IMR-90 (cell line): ENCODE results near the gene PIR. TPM values are rescaled to one million over a fixed set of nuclear protein-coding genes. Genes with fewer than 3 reads are reported as not detected.

ENCODE experiments used
- ATAC-seq: fragments of 200-7000 bp; cut with Tn5 transposase; 2 replicates; pipeline ENCODE4 v1.9.1; 2020; ENCODE audit warnings: low read depth, mild to moderate bottlenecking, moderate library complexity
- BruUV-seq: library from RNA; stranded (reverse); fragments of 400-500 nt; replicated peaks from 2 replicates; lab custom pipeline; 2021; lab: Mats Ljungman, UMichigan
- CTCF ChIA-PET: fragments of 300-600 bp; formaldehyde crosslinking; extraction: SDS; loops from one replicate; lab custom pipeline; 2021; ENCODE audit warnings: antibody characterized with exemption; lab: Yijun Ruan, JAX
- POLR2A ChIA-PET: fragments of 300-600 bp; sonication (Branson Sonifier 250); formaldehyde crosslinking; loops from one replicate; lab custom pipeline; 2022; ENCODE audit warnings: antibody characterized with exemption; ENCODE audit not compliant: unreplicated experiment; lab: Charles Lee
- DNase-seq: peaks from one replicate; pipeline ENCODE4 v3.0.0; 2013
- H2AFZ ChIP-seq: replicated peaks from 2 replicates; pipeline ENCODE3; 2013; ENCODE audit warnings: low read length, mild to moderate bottlenecking; ENCODE audit not compliant: poor library complexity
- H2AK5ac ChIP-seq: 2 replicates; pipeline ENCODE4 v1.6.1; 2013; ENCODE audit warnings: low read depth, low read length, inconsistent platforms
- H2AK9ac ChIP-seq: replicated peaks from 2 replicates; pipeline ENCODE3; 2013; ENCODE audit warnings: mild to moderate bottlenecking, low read depth, low read length, moderate library complexity; ENCODE audit not compliant: poor library complexity
- H2BK120ac ChIP-seq: 2 replicates; pipeline ENCODE4 v1.6.1; 2013; ENCODE audit warnings: low read depth, low read length, inconsistent platforms
- H2BK15ac ChIP-seq: 3 replicates; pipeline ENCODE4 v1.6.1; 2013; ENCODE audit warnings: low read depth, low read length, inconsistent platforms
- H2BK20ac ChIP-seq: 2 replicates; pipeline ENCODE4 v1.6.1; 2013; ENCODE audit warnings: low read depth, mild to moderate bottlenecking, inconsistent platforms, low read length, moderate library complexity
- H2BK5ac ChIP-seq: 2 replicates; pipeline ENCODE4 v1.6.1; 2013; ENCODE audit warnings: mild to moderate bottlenecking, low read depth, low read length, inconsistent platforms; ENCODE audit not compliant: poor library complexity, severe bottlenecking
- H3K14ac ChIP-seq: replicated peaks from 2 replicates; pipeline ENCODE4 v1.6.1; 2013; ENCODE audit warnings: low read depth, low read length, inconsistent platforms
- H3K18ac ChIP-seq: 2 replicates; pipeline ENCODE4 v1.6.1; 2013; ENCODE audit warnings: low read depth, low read length, control low read depth
- H3K23ac ChIP-seq: 2 replicates; pipeline ENCODE4 v1.6.1; 2013; ENCODE audit warnings: low read depth, low read length, inconsistent platforms
- H3K27ac ChIP-seq: 2 replicates; pipeline ENCODE4 v1.5.1; 2013; ENCODE audit warnings: mild to moderate bottlenecking, control low read depth, low read length; ENCODE audit not compliant: insufficient read depth
- H3K27me3 ChIP-seq: 2 replicates; pipeline ENCODE4 v1.6.1; 2013; ENCODE audit warnings: low read length; ENCODE audit not compliant: control insufficient read depth, insufficient read depth
- H3K36me3 ChIP-seq: 2 replicates; pipeline ENCODE4 v1.6.1; 2013; ENCODE audit warnings: low read length, mixed read lengths; ENCODE audit not compliant: control insufficient read depth, insufficient read depth
- H3K4ac ChIP-seq: 2 replicates; pipeline ENCODE4 v1.6.1; 2013; ENCODE audit warnings: low read depth, low read length, inconsistent platforms
- H3K4me1 ChIP-seq: 2 replicates; pipeline ENCODE4 v1.6.1; 2013; ENCODE audit warnings: low read length, mixed read lengths; ENCODE audit not compliant: control insufficient read depth, insufficient read depth
- H3K4me2 ChIP-seq: 2 replicates; pipeline ENCODE4 v1.6.1; 2013; ENCODE audit warnings: low read depth, mild to moderate bottlenecking, control low read depth, low read length, moderate library complexity
- H3K4me3 ChIP-seq: 2 replicates; pipeline ENCODE4 v1.5.1; 2013; ENCODE audit warnings: low read depth, mild to moderate bottlenecking, control low read depth, low read length, moderate library complexity; ENCODE audit not compliant: insufficient read depth
- H3K56ac ChIP-seq: 2 replicates; pipeline ENCODE4 v1.6.1; 2013; ENCODE audit warnings: low read length, inconsistent platforms; ENCODE audit not compliant: insufficient read depth; ENCODE audit errors: extremely low read depth
- H3K79me1 ChIP-seq, 2 experiments: 2 replicates each; pipeline ENCODE4 v1.6.1; 2013; ENCODE audit warnings: low read length in 2 of 2, inconsistent platforms in 1 of 2, low read depth in 1 of 2
- H3K9ac ChIP-seq: 2 replicates; pipeline ENCODE4 v1.6.1; 2013; ENCODE audit warnings: low read depth, low read length, control low read depth
- H3K9me1 ChIP-seq: 2 replicates; pipeline ENCODE4 v1.6.1; 2013; ENCODE audit warnings: low read length, inconsistent platforms; ENCODE audit not compliant: insufficient read depth
- H3K9me3 ChIP-seq: 2 replicates; pipeline ENCODE4 v1.6.1; 2013; ENCODE audit warnings: low read length; ENCODE audit not compliant: control insufficient read depth, insufficient read depth
- H4K20me1 ChIP-seq: 2 replicates; pipeline ENCODE4 v1.6.1; 2013; ENCODE audit warnings: low read length, inconsistent platforms; ENCODE audit not compliant: insufficient read depth
- H4K5ac ChIP-seq: 2 replicates; pipeline ENCODE4 v1.6.1; 2013; ENCODE audit warnings: mild to moderate bottlenecking, low read depth, low read length, control low read depth
- H4K8ac ChIP-seq, 2 experiments: 2 replicates each; pipeline ENCODE4 v1.6.1; 2013; ENCODE audit warnings: low read depth in 2 of 2, low read length in 2 of 2, control low read depth in 1 of 2, inconsistent platforms in 1 of 2
- H4K91ac ChIP-seq: 2 replicates; pipeline ENCODE4 v1.6.1; 2013; ENCODE audit warnings: low read depth, low read length, inconsistent platforms; ENCODE audit not compliant: insufficient read depth
- BHLHE40 ChIP-seq: fragments of 150-350 bp; IDR thresholded peaks from 2 replicates; pipeline ENCODE4 v1.6.1; 2016; ENCODE audit warnings: mild to moderate bottlenecking, low read depth, low read length
- CEBPB ChIP-seq: IDR thresholded peaks from 2 replicates; pipeline ENCODE4 v1.6.1; 2012; ENCODE audit warnings: low read depth, low read length, improper control_type of control experiment
- CHD1 ChIP-seq: IDR thresholded peaks from 2 replicates; pipeline ENCODE4 v1.6.1; 2012; ENCODE audit warnings: low read depth, low read length, improper control_type of control experiment
- ELK1 ChIP-seq: fragments of 150-350 bp; IDR thresholded peaks from 2 replicates; pipeline ENCODE4 v1.6.1; 2016; ENCODE audit warnings: low read depth, mild to moderate bottlenecking, low read length, moderate library complexity, borderline replicate concordance
- FOS ChIP-seq: fragments of 150-350 bp; IDR thresholded peaks from 2 replicates; pipeline ENCODE4 v1.6.1; 2016; ENCODE audit warnings: low read depth, low read length
- MAZ ChIP-seq: IDR thresholded peaks from 2 replicates; pipeline ENCODE4 v1.6.1; 2012; ENCODE audit warnings: low read depth, mild to moderate bottlenecking, low read length, improper control_type of control experiment, moderate library complexity, borderline replicate concordance
- MXI1 ChIP-seq: IDR thresholded peaks from 2 replicates; pipeline ENCODE4 v1.6.1; 2012; ENCODE audit warnings: low read depth, mild to moderate bottlenecking, low read length, moderate library complexity, borderline replicate concordance
- NFE2L2 ChIP-seq: fragments of 150-350 bp; IDR thresholded peaks from 2 replicates; pipeline ENCODE4 v1.6.1; 2016; ENCODE audit warnings: low read depth, mild to moderate bottlenecking, low read length
- RAD21 ChIP-seq: IDR thresholded peaks from 2 replicates; pipeline ENCODE4 v1.6.1; 2012; ENCODE audit warnings: low read length, improper control_type of control experiment
- RCOR1 ChIP-seq: IDR thresholded peaks from 2 replicates; pipeline ENCODE4 v1.6.1; 2012; ENCODE audit warnings: mild to moderate bottlenecking, low read length, improper control_type of control experiment; ENCODE audit not compliant: insufficient replicate concordance
- SMC3 ChIP-seq: fragments of 150-350 bp; IDR thresholded peaks from 2 replicates; pipeline ENCODE4 v1.6.1; 2016; ENCODE audit warnings: low read depth, mild to moderate bottlenecking, antibody characterized with exemption, low read length, moderate library complexity
- dilution Hi-C: fragments of 300-500 bp; cut with HindIII; formaldehyde crosslinking; loops from one replicate; pipeline ENCODE4 v1.14.3; 2018; ENCODE audit warnings: low sequenced_read_pairs; ENCODE audit not compliant: unreplicated experiment
- in situ Hi-C: fragments of 300-500 bp; cut with MboI; formaldehyde crosslinking; loops from 3 replicates; pipeline ENCODE4 v1.14.3; 2019; ENCODE audit warnings: low sequenced_read_pairs, inconsistent platforms, mixed read lengths
- intact Hi-C: fragments of 100-400 bp; cut with micrococcal nuclease; formaldehyde crosslinking; loops from 2 replicates; pipeline ENCODE4 v1.10.0; 2022
- polyA plus RNA-seq, 3 experiments: library from polyadenylated mRNA; depleted of rRNA; stranded (reverse); fragments of >200 nt; gene quantifications; 2 replicates each; pipeline ENCODE4 v1.2.3, GENCODE V29; 2012; ENCODE audit warnings: low replicate concordance in 1 of 3
- total RNA-seq: library from RNA; depleted of rRNA; stranded (reverse); fragments of >200 nt; gene quantifications from 2 replicates; pipeline ENCODE4 v1.2.3, GENCODE V29; 2012
- TF ChIP-seq, protein P1 (sequence below): conservative IDR thresholded peaks from 2 replicates; pipeline ENCODE4 v1.5.1; 2012; ENCODE audit warnings: mild to moderate bottlenecking, low read depth, low read length, improper control_type of control experiment

Gene PIR
- total and polyA plus RNA-seq, 2 of the 4 experiments (the other 2 are of a cell fraction), result 5.7 to 8.7 TPM

GRCh38 chrX:15524417-15524816 lies 31.3 kb upstream of the PIR start:
- H3K23ac ChIP-seq, result no peak overlapping the region
- ATAC-seq (no peak), DNase-seq (peak; percentile 12)
- H3K36me3 ChIP-seq, result no peaks in the 10 kb centered on the region
- no peak overlapping the region for H2BK5ac ChIP-seq
- H3K9ac ChIP-seq, result no peak overlapping the region
- no peaks in the 10 kb centered on the region for H3K9me1 ChIP-seq
- no peaks in the 10 kb centered on the region for H4K20me1 ChIP-seq
- H3K27me3 ChIP-seq, result peaks cover 9% of the 10 kb centered on the region
- no TSS peak for BruUV-seq
- no peak overlapping the region for H2AK9ac ChIP-seq
- H4K8ac ChIP-seq, result no peak overlapping the region
- H4K91ac ChIP-seq, result no peak overlapping the region
- no peak overlapping the region for H2AK5ac ChIP-seq
- H4K5ac ChIP-seq, result no peak overlapping the region
- ChIA-PET CTCF (no interaction called here), POLR2A (no interaction called here)
- no peak for TF ChIP-seq RAD21
- no peak for TF ChIP-seq SMC3
- no peak for TF ChIP-seq CHD1
- TF ChIP-seq ELK1, result no peak
- TF ChIP-seq RCOR1, result no peak
- TF ChIP-seq MXI1, result no peak
- TF ChIP-seq NFE2L2, result no peak
- TF ChIP-seq, protein P1, sequence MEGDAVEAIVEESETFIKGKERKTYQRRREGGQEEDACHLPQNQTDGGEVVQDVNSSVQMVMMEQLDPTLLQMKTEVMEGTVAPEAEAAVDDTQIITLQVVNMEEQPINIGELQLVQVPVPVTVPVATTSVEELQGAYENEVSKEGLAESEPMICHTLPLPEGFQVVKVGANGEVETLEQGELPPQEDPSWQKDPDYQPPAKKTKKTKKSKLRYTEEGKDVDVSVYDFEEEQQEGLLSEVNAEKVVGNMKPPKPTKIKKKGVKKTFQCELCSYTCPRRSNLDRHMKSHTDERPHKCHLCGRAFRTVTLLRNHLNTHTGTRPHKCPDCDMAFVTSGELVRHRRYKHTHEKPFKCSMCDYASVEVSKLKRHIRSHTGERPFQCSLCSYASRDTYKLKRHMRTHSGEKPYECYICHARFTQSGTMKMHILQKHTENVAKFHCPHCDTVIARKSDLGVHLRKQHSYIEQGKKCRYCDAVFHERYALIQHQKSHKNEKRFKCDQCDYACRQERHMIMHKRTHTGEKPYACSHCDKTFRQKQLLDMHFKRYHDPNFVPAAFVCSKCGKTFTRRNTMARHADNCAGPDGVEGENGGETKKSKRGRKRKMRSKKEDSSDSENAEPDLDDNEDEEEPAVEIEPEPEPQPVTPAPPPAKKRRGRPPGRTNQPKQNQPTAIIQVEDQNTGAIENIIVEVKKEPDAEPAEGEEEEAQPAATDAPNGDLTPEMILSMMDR, result no peak
- no peak for TF ChIP-seq FOS
- TF ChIP-seq BHLHE40, result no peak
- TF ChIP-seq CEBPB, result no peak
- no peak for TF ChIP-seq MAZ
- no peak overlapping the region for H3K27ac ChIP-seq
- H2AFZ ChIP-seq, result no peak overlapping the region
- no peaks in the 10 kb centered on the region for H3K79me1 ChIP-seq
- intact Hi-C loops (no loop called here), in situ Hi-C loops (no loop called here), dilution Hi-C loops (no loop called here)
- H3K4me2 ChIP-seq, result no peak overlapping the region
- H3K4ac ChIP-seq, result no peak overlapping the region
- no peaks in the 10 kb centered on the region for H3K9me3 ChIP-seq
- H3K14ac ChIP-seq, result no peak overlapping the region
- H2BK120ac ChIP-seq, result no peak overlapping the region
- no peak overlapping the region for H2BK20ac ChIP-seq
- no peak overlapping the region for H3K56ac ChIP-seq
- H2BK15ac ChIP-seq, result no peak overlapping the region
- H3K4me3 ChIP-seq, result no peak overlapping the region
- no peak overlapping the region for H3K18ac ChIP-seq
- H3K4me1 ChIP-seq, result no peaks in the 10 kb centered on the region
